ENCODE results near the gene DPP7. TPM values are rescaled to one million over a fixed set of nuclear protein-coding genes. Genes with fewer than 3 reads are reported as not detected.

Gene DPP7
- total RNA-seq, 1 experiment from 2014 or later, result 51.6 TPM

GRCh38 chr9:137111788-137112563, 2.6 kb downstream of the DPP7 start:
- no peaks in the 10 kb centered on the region for H3K4me1 Mint-ChIP-seq (ENCODE audit: low read depth, unreplicated experiment)
- TF ChIP-seq CTCF (IDR thresholded peaks at IDR 0.05; ENCODE audit: unreplicated experiment), result no peak
- BruUV-seq (replicated peaks), result no TSS peak
- H3K9me3 Mint-ChIP-seq (ENCODE audit: low read depth, unreplicated experiment), result no peaks in the 10 kb centered on the region
- H3K36me3 Mint-ChIP-seq (ENCODE audit: insufficient read depth, unreplicated experiment), result peaks cover 17% of the 10 kb centered on the region
- H3K27ac Mint-ChIP-seq (ENCODE audit: unreplicated experiment), result no peak overlapping the region
- peaks cover 6% of the 10 kb centered on the region for H3K27me3 Mint-ChIP-seq (ENCODE audit: unreplicated experiment)
- no peak overlapping the region for H3K4me3 Mint-ChIP-seq (ENCODE audit: low read depth, unreplicated experiment)
- DNase-seq, result no peak
- intact Hi-C loops (cut with micrococcal nuclease; ENCODE audit: unreplicated experiment), result no loop called here
- CTCF ChIA-PET, result no interaction called here

- Mint-ChIP-seq H3K9me3 (ENCODE audit: low read depth, unreplicated experiment) (no peaks in the 10 kb centered on the region), H3K27ac (ENCODE audit: unreplicated experiment) (no peak overlapping the region), H3K4me3 (ENCODE audit: low read depth, unreplicated experiment) (peak overlapping the region; percentile 17), H3K27me3 (ENCODE audit: unreplicated experiment) (no peaks in the 10 kb centered on the region), H3K4me1 (ENCODE audit: low read depth, unreplicated experiment) (no peaks in the 10 kb centered on the region), H3K36me3 (ENCODE audit: insufficient read depth, unreplicated experiment) (peaks cover 17% of the 10 kb centered on the region)
- TF ChIP-seq CTCF (IDR thresholded peaks at IDR 0.05; ENCODE audit: unreplicated experiment), result no peak
- no peak for DNase-seq
- CTCF ChIA-PET, result no interaction called here
- intact Hi-C loops (cut with micrococcal nuclease; ENCODE audit: unreplicated experiment), result no loop called here
- BruUV-seq (replicated peaks), result no TSS peak
Observed at GRCh38 chr9:137110911-137111787, 3.4 kb downstream of the DPP7 start.

GRCh38 chr9:137110147-137110910, 4.2 kb downstream of the DPP7 start:
- no peak for DNase-seq
- intact Hi-C loops (cut with micrococcal nuclease; ENCODE audit: unreplicated experiment), result no loop called here
- H3K27ac Mint-ChIP-seq (ENCODE audit: unreplicated experiment), result no peak overlapping the region
- H3K9me3 Mint-ChIP-seq (ENCODE audit: low read depth, unreplicated experiment), result no peaks in the 10 kb centered on the region
- H3K36me3 Mint-ChIP-seq (ENCODE audit: insufficient read depth, unreplicated experiment), result peaks cover 17% of the 10 kb centered on the region
- H3K4me3 Mint-ChIP-seq (ENCODE audit: low read depth, unreplicated experiment), result peak overlapping the region; percentile 17
- no TSS peak for BruUV-seq (replicated peaks)
- no peaks in the 10 kb centered on the region for H3K4me1 Mint-ChIP-seq (ENCODE audit: low read depth, unreplicated experiment)
- no peak for TF ChIP-seq CTCF (IDR thresholded peaks at IDR 0.05; ENCODE audit: unreplicated experiment)
- CTCF ChIA-PET, result no interaction called here
- no peaks in the 10 kb centered on the region for H3K27me3 Mint-ChIP-seq (ENCODE audit: unreplicated experiment)

All from Calu3 (cell line).